Activated naive CD4-positive, alpha-beta T cell (primary cell): ENCODE results near the gene NXT1.

Experiments used
- DNase-seq, 4 experiments: peaks; one replicate each; lab custom pipeline; 2025; lab: John Stamatoyannopoulos, UW

Gene NXT1

GRCh38 chr20:23360531-23360930, 9.9 kb downstream of the NXT1 start:
- DNase-seq: no peak

- no peak for DNase-seq
These were observed 10.5 kb downstream of the NXT1 start for GRCh38 chr20:23361119-23361475.

GRCh38 chr20:23361476-23362391, 11.1 kb downstream of the NXT1 start, which contains the start of gene GZF1:
Gene GZF1 (plus strand): TSS chr20:23362182. CDS start chr20:23364384, 2,202 bp downstream.
- peak; percentile 94 to 98 (median 96) for DNase-seq

DNA sequence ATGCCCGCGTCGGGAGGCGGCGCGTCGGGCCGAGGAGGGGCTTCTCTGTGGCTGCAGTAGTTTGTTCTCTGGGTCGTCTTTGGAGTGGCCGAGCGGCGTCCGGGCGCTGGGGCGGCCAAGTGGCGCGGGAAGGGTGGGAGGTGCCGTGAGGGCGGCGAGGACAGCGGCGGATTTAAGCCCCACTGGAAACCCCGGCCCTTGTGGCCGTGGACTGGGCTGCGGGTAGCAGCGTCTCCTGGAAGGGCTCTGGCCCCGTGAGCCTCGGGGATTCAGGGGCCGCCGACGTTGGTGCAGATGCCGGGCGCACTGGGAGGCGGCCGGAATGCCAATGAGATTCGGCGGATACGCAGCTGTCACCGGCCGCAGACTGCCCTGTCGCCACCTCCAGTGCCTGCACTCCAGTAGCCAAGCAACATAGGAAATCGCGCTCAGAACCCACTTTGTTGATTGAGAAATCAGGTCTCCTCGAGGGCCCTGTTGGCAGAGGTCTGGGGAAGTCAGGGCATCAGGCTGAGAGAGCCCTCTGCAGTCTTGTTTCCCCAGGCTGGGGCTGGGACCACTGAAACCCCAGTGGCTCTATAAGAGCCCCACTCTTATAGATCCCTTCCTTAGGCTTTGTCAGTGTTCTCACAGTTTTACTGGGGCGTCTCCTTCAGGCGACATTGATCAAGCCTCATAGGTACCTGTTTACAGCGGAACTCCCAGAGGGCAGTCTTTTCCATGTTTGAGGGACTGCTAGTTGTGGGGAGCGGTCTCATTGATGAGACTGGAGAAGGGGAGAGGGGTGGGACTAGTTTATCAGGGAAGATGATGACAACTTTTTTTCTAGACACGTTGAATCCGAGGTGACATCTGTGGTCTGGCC, 12.0 kb downstream of the NXT1 start:
- DNase-seq: no peak

DNA sequence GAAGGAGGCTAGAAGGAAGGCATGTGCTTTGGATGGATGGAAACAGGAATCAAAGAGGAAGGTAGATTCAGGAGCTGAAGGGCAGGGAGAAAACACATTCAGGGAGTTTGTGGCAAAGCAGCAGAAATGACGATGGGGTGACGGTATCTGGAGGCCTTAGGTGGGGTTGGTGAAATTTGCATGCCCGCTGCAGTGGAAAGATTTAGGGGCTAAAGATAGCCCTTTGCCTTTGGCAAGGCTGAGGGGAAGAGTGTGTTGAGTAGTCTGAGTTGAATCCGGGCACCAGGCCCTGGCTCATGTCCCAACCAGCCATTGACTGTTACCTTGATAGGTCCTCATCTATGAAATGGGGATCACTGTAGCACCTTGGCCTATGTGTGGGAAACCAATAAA, 12.7 kb downstream of the NXT1 start:
- DNase-seq: no peak

- no peak for DNase-seq
These were observed 15.0 kb downstream of the NXT1 start for GRCh38 chr20:23365390-23366165.

DNA sequence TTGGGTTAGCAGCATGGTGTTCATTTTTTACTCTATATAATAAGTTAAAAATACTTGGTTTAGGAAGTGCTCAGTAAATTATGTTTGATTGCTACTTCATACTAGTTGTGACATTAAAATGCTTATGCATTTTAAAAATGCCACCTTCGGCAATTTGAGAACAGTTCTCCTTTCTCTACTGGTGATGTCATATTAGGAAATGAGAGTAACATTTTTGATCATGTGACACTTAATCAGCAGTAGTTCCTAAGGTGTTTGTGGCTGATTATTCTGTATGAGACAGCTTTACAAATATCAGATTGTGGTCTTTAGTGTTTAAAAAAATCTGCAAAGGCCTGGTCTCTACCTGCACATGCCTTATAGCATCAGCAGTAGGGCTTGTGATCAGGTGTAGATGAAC, 15.8 kb downstream of the NXT1 start:
- no peak for DNase-seq

- DNase-seq: no peak
These were observed 17.2 kb downstream of the NXT1 start for GRCh38 chr20:23367770-23368169.

DNA sequence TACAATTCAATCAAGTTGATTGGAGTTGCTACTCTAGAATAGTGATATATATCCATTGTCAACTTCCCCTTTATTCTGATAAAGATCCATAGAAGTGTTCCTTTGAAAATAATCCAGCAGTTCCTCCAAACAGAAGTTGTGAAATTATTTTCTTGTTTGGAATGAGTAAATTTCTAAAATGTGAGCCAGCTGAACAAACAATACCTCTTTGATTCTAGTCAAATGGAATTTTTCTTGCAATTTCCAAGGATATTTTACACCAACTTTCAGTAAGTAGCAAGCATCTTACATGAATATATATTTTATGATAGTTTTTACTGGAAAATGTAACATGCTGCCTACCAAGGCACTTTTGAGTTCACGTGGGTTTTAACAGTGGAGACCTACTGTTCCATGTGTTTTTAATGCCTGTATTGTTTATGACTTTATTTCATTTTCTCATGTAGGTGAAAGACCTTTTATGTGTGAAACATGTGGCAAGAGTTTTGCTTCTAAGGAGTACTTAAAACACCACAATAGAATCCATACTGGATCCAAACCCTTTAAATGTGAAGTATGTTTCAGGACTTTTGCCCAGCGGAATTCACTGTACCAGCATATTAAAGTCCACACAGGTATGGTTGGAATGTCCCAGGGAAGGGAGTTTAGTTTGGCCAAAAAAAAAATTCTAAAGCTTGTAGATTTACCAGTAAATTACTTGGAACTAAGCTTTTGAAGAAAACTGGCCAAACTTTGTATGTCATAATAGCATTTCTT, 17.9 kb downstream of the NXT1 start:
- no peak for DNase-seq

DNA sequence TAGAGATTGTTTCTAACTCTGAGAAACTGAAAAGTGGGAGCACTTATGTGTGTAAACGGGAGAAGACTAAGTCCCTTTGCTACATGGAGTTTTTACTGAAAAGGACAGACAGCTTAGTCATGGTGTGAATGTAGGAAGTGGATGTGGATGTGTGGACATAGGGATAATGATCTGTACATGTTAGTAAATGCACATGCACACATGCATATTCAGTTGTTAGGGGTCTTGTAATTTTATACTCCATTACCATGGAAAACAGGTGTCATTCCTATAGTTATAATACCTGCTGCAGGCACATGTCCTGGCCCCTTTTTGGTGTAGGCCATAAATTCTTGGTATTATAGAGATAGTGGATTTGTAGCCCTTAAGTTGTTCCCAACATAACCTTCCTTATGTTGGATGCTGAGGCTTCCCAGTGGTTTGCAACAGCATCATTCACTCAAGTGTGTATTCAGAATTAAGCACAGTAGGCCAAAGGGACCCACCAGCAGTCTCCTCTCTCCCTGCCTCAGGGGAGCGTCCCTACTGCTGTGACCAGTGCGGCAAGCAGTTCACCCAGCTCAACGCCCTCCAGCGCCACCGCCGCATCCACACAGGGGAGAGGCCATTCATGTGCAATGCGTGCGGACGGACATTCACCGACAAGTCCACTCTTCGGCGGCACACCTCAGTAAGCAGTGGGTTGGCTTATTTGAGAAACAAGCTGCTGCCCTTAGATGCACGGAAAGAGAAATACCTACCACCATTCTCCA, 18.7 kb downstream of the NXT1 start:
- DNase-seq: no peak

DNA sequence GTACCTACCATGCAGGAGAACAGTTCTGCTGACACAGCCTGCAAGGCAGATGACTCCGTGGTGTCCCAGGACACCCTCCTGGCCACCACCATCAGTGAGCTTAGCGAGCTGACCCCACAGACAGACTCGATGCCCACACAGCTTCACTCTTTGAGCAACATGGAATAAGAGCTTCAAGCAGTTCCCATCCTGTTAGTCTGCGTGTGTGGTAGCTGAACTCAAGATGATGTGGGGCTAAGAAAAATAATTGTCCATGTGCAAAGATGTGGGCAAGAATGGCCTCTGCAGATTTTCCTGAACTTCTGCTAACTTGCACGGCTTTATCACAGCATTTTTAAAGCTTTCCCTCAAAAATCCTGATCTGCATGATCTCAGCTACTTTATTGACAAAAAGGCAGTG, 19.7 kb downstream of the NXT1 start:
- no peak for DNase-seq

DNA sequence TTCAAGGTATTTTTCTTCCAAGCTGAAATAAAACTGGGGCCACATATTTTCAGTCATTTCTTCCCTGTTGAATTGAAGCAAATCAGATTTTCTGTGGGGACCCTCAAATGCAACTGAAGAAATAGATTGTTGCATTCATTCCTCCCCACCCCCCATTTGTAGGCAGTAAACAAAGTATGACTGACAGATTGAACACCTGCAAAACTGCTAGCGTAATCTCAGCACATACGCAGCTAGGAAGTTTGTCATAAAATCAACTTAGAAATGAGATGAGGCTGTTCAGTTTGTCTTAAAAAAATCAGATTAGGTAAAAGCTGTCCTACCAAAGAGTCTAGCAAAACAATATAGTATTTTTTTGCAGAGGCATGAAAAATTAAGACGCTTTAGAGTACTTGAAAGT, 20.3 kb downstream of the NXT1 start:
- DNase-seq: no peak

- no peak for DNase-seq
These were observed 20.9 kb downstream of the NXT1 start for GRCh38 chr20:23371496-23371895.

DNA sequence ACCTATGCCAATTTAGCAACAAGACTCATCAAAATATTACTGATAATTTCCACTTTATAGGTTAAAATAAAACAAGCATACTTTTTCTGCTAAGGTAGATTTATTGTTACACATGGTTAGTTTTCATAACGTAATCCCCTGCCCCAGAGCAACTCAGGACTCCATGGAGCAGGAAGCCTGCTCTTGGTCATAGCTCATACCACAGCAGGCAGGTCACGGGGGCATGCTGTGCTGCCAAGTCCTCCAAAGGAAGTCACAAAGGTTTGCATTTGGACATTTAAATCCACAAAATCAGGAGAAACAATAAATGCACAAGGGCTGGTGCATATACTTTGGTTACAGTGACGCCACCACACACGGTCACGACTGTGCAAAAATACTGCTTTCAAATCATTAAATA, 23.9 kb downstream of the NXT1 start:
- DNase-seq: no peak

GRCh38 chr20:23375827-23376226, 25.2 kb downstream of the NXT1 start:
- DNase-seq: no peak

- no peak for DNase-seq
These were observed 29.2 kb downstream of the NXT1 start for GRCh38 chr20:23379772-23380171.

DNA sequence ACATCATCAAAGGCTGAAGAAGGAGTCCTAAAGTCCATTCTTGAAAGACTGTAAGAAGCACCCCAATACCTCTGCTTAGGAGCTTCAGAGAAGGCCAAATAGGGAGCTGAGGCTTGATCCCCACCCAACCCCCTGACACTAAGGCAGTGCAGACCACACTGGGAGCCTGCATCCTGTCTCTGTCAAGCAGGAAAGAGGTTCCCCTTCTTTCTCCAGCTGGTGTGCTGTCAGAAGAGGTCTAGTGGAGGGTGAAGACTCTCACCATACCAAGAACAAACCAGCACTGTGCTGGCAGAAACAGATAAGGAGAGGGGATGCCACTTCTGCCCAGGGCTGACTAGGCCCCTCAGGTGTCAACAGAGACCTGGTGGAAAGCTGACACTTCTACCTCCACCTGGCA, 31.3 kb downstream of the NXT1 start:
- DNase-seq: no peak

DNA sequence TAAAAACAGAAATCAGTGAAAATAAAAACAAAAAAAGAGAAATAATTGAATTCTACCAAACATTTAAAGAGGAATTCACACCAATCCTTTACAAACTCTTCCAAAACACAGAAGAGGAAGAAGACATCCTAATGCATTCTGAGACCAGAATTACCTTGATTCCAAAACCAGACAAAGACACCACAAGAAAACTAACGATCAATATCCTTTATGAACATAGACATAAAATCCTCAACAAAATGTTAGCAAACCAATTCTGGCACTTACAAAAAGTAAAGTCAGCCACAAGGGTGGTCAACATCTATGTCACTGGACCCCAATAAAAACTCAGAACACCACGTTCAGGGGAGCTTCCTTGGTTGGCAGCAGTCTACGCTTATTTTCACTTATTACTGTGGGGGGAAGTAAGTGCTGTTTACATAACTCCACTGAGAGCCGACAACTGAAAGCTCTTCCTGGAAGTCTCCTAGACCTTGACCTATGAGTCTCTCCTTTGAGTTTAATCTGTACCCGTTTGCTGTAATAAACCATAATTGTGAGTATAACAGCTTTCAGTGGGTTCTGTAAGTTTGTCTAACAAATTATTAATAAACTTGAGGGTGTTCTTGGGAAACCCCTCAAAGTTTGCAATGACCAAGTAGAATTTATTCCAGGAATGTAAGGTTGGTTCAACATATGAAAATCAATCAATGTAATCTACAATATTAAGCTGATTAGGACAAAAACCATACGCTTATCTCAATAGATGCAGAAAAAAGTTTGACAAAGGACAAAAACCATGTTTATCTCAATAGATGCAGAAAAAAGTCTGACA, 35.9 kb downstream of the NXT1 start:
- no peak for DNase-seq

DNA sequence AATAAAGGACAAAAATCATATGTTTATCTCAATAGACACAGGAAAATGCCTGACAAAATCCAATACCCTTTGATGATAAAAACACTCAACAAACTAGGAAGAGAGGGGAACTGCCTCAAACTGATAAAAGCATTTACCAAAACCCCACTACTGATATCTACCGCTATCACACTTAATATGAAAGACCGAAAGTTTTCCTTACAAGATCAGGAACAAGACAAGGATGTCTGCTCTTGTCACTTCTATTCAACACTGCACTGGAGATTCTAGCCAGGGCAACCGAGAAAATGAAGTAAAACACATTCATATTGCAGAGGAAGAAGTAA, 36.5 kb downstream of the NXT1 start:
- no peak for DNase-seq
